ENCODE measurements around the gene UXT. TPM values are rescaled to one million over a fixed set of nuclear protein-coding genes. Genes with fewer than 3 reads are reported as not detected.

Gene UXT, protein sequence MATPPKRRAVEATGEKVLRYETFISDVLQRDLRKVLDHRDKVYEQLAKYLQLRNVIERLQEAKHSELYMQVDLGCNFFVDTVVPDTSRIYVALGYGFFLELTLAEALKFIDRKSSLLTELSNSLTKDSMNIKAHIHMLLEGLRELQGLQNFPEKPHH
- total RNA-seq = 100 to 1,000 TPM in 1 of 5 donors, 10 to 100 TPM in 3, 1 to 10 TPM in 1; 2.9 to 108 (median 70.5) TPM
- polyA plus RNA-seq = 100 to 1,000 TPM; 176 to 320 (median 203) TPM
- long read RNA-seq, donor 1, transcript UXT-201 (7 exons, 574 nt) = major isoform, 27 of 40 reads
- long read RNA-seq, donor 1, transcript UXT-202 (6 exons, 701 nt) = minor isoform, 12 of 40 reads
- long read RNA-seq, donor 1, partial matches to known transcripts = 0 of 40 reads
- long read RNA-seq, donor 1, other reads (novel, unspliced or antisense) = 0 of 40 reads
- long read RNA-seq, donor 2, transcript UXT-202 (6 exons, 701 nt) = minor isoform, 13 of 45 reads
- long read RNA-seq, donor 2, transcript UXT-201 (7 exons, 574 nt) = major isoform, 30 of 45 reads
- long read RNA-seq, donor 2, partial matches to known transcripts = 0 of 45 reads
- long read RNA-seq, donor 2, other reads (novel, unspliced or antisense) = 0 of 45 reads
- long read RNA-seq, donor 3, transcript UXT-201 (7 exons, 574 nt) = major isoform, 30 of 44 reads
- long read RNA-seq, donor 3, transcript UXT-202 (6 exons, 701 nt) = minor isoform, 11 of 44 reads
- long read RNA-seq, donor 3, partial matches to known transcripts = 0 of 44 reads
- long read RNA-seq, donor 3, other reads (novel, unspliced or antisense) = 0 of 44 reads
- long read RNA-seq, donor 4, transcript UXT-201 (7 exons, 574 nt) = major isoform, 5 of 9 reads
- long read RNA-seq, donor 4, partial matches to known transcripts = 0 of 9 reads
- long read RNA-seq, donor 4, other reads (novel, unspliced or antisense) = 0 of 9 reads
- long read RNA-seq, donor 5, transcript UXT-202 (6 exons, 701 nt) = minor isoform, 10 of 50 reads
- long read RNA-seq, donor 5, transcript UXT-201 (7 exons, 574 nt) = major isoform, 37 of 50 reads
- long read RNA-seq, donor 5, partial matches to known transcripts = 0 of 50 reads
- long read RNA-seq, donor 5, other reads (novel, unspliced or antisense) = 0 of 50 reads
- long read RNA-seq, donor 6, transcript UXT-204 (3 exons, 476 nt) = minor isoform, 6 of 102 reads
- long read RNA-seq, donor 6, transcript UXT-201 (7 exons, 574 nt) = major isoform, 53 of 102 reads
- long read RNA-seq, donor 6, transcript UXT-202 (6 exons, 701 nt) = minor isoform, 36 of 102 reads
- long read RNA-seq, donor 6, partial matches to known transcripts = 5 of 102 reads
- long read RNA-seq, donor 6, other reads (novel, unspliced or antisense) = 0 of 102 reads
- long read RNA-seq, donor 7, transcript UXT-204 (3 exons, 476 nt) = minor isoform, 5 of 65 reads
- long read RNA-seq, donor 7, transcript UXT-201 (7 exons, 574 nt) = major isoform, 47 of 65 reads
- long read RNA-seq, donor 7, transcript UXT-202 (6 exons, 701 nt) = minor isoform, 13 of 65 reads
- long read RNA-seq, donor 7, partial matches to known transcripts = 0 of 65 reads
- long read RNA-seq, donor 7, other reads (novel, unspliced or antisense) = 0 of 65 reads
- long read RNA-seq, donor 8, transcript UXT-202 (6 exons, 701 nt) = minor isoform, 18 of 75 reads
- long read RNA-seq, donor 8, transcript UXT-201 (7 exons, 574 nt) = major isoform, 52 of 75 reads
- long read RNA-seq, donor 8, partial matches to known transcripts = 0 of 75 reads
- long read RNA-seq, donor 8, other reads (novel, unspliced or antisense) = 0 of 75 reads
- long read RNA-seq, donor 9, transcript UXT-202 (6 exons, 701 nt) = minor isoform, 17 of 65 reads
- long read RNA-seq, donor 9, transcript UXT-201 (7 exons, 574 nt) = major isoform, 41 of 65 reads
- long read RNA-seq, donor 9, partial matches to known transcripts = 5 of 65 reads
- long read RNA-seq, donor 9, other reads (novel, unspliced or antisense) = 0 of 65 reads
- long read RNA-seq, donor 10, transcript UXT-202 (6 exons, 701 nt) = minor isoform, 5 of 30 reads
- long read RNA-seq, donor 10, transcript UXT-201 (7 exons, 574 nt) = major isoform, 24 of 30 reads
- long read RNA-seq, donor 10, partial matches to known transcripts = 0 of 30 reads
- long read RNA-seq, donor 10, other reads (novel, unspliced or antisense) = 0 of 30 reads

DNA sequence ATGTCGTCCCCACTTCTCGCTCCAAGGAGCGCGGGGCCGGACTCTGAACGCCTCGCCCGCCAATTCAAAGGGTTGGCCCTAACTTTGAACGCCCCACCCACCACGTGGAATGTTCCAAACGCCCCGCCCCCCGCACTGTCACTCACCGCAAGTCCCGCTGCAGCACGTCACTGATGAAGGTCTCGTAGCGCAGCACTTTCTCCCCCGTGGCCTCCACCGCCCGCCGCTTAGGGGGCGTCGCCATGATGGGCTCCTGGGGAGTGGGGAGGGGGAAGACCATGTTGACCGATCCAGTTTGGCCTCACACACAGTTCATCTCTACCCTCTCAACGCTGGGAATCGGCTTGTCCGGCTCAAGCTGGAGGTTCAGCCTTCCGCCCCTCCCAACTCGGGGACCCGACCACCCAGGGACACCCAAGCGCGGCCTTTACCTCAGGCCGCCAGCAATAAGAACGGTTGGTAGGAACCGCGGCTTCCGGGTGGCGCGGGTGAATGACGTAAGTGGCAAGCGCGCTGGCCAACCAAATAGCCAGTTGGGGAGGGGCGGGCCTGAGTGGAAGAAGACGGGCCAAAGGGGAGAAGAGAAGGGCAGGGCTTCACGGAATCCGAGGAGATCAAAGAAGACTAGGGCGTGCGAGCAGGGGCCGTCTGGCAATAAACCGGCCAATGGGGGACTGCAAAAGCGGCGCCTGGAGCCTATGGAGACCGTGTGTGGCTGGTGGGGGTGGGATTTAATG, at the start of gene UXT:
Gene UXT (minus strand): TSS at position 497 of the 737 bp plus-strand sequence. CDS start 253 bp downstream, at position 244.
- Histone ChIP-seq H3K36me3 (peaks cover 0 to 35% (median 33%) of the 10 kb centered on the region in 4 donors), H3K4me3 (peak within 1 kb of the TSS; percentile 48 to 62 (median 50)), H3K4me1 (peaks cover 0 to 8% (median 0%) of the 10 kb centered on the region in 4 donors), H3K27ac (peak within 1 kb of the TSS; percentile 82 to 97 (median 96)), H3K9me3 (no peaks in the 10 kb centered on the region), H3K27me3 (no peaks in the 10 kb centered on the region)
- TF ChIP-seq POLR2A (IDR thresholded peaks at IDR 0.05) (peak in 2 of 4 donors; percentile 8 to 69), EP300 (IDR thresholded peaks at IDR 0.05) (no peak), POLR2AphosphoS5 (IDR thresholded peaks at IDR 0.05) (peak; percentile 21 to 91 (median 90))
- TF ChIP-seq, protein P1, sequence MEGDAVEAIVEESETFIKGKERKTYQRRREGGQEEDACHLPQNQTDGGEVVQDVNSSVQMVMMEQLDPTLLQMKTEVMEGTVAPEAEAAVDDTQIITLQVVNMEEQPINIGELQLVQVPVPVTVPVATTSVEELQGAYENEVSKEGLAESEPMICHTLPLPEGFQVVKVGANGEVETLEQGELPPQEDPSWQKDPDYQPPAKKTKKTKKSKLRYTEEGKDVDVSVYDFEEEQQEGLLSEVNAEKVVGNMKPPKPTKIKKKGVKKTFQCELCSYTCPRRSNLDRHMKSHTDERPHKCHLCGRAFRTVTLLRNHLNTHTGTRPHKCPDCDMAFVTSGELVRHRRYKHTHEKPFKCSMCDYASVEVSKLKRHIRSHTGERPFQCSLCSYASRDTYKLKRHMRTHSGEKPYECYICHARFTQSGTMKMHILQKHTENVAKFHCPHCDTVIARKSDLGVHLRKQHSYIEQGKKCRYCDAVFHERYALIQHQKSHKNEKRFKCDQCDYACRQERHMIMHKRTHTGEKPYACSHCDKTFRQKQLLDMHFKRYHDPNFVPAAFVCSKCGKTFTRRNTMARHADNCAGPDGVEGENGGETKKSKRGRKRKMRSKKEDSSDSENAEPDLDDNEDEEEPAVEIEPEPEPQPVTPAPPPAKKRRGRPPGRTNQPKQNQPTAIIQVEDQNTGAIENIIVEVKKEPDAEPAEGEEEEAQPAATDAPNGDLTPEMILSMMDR (IDR thresholded peaks at IDR 0.05) = no peak
- WGBS, 5 donors = 0 to 46% (median 4%) methylated on average over 40 to 54 of the region's 54 CpGs
- DNase-seq = peak; percentile 91 to 97
- intact Hi-C loops (cut with DNase I; ENCODE audit: low total_unique reads) = no loop called here

DNA sequence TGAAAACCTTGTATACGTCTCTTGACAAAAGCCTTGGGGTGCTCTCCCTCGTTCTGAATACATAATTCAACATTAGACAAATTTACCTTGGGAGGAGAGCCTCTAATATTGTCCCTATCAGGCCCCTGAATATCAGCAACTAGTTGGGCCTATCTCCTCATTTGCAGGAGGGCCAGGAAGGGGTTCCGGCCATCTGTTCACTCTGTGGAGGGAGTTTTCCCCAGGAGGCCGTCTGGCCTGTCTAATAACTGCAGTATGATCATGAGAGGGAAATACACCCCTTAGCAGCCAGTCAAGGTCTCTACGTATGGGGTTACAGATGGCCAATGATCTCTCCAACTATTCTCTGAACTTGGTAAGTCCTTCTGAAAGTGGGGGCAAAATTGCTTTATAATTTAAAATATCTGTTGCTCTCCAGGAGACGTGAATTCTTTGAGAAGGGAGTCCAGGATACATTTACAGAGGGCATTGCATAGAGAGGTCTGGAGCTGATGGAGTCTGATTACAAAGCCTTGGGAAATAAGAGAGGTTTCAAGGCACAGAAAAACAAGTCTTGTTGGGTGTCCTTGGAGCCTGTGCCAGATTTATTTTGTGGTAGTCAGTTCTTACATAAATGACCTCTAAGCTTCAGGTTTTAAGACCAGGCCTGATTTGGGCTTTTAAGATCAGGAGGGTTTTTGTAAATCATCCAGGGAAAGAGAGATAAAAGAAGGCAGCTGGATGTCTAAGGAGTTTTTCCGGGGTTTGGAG, 48.2 kb upstream of the UXT start:
- no peaks in the 10 kb centered on the region for H3K27me3 ChIP-seq
- no peaks in the 10 kb centered on the region for H3K9me3 ChIP-seq
- no peaks in the 10 kb centered on the region for H3K4me1 ChIP-seq
- no peak overlapping the region for H3K27ac ChIP-seq
- peak in 1 of 2 donors; percentile 13 for DNase-seq
- no peak for TF ChIP-seq EP300 (IDR thresholded peaks at IDR 0.05)
- no peak for TF ChIP-seq POLR2AphosphoS5 (IDR thresholded peaks at IDR 0.05)
- TF ChIP-seq, protein P1 (IDR thresholded peaks at IDR 0.05) = no peak
- no peak for TF ChIP-seq POLR2A (IDR thresholded peaks at IDR 0.05)
- H3K4me3 ChIP-seq = no peak overlapping the region
- H3K36me3 ChIP-seq = no peaks in the 10 kb centered on the region
- 39 to 65% (median 57%) methylated on average over 7 of the region's 7 CpGs for WGBS, 5 donors
- intact Hi-C loops (cut with DNase I; ENCODE audit: low total_unique reads) = no loop called here

DNA sequence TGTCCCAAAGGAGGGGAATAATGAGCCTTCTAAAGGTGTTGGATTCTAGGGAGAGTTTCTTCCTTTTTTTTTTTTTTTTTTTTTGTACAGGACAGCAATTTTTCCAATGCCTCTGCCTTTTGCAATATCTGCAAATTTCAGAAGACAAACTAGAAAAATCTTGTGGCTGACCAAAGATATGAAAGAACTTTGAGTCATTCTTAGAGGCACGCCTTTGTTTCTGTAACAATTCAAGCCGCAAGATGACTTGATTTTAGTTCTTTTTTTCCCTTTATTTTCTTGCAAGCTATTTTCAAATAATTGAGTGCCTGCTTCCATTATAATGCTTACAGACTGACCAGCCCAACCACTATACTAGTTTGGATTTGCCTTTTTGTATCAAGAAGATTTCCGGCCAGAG, 47.6 kb upstream of the UXT start:
- DNase-seq = no peak
- intact Hi-C loops (cut with DNase I; ENCODE audit: low total_unique reads) = no loop called here
- Histone ChIP-seq H3K4me3 (no peak overlapping the region), H3K27me3 (no peaks in the 10 kb centered on the region), H3K4me1 (no peaks in the 10 kb centered on the region), H3K9me3 (no peaks in the 10 kb centered on the region), H3K36me3 (no peaks in the 10 kb centered on the region), H3K27ac (no peak overlapping the region)
- 64 to 84% (median 69%) methylated on average over 3 of the region's 3 CpGs for WGBS, 5 donors
- TF ChIP-seq, protein P1 (IDR thresholded peaks at IDR 0.05) = no peak
- TF ChIP-seq POLR2A (IDR thresholded peaks at IDR 0.05) (no peak), POLR2AphosphoS5 (IDR thresholded peaks at IDR 0.05) (no peak), EP300 (IDR thresholded peaks at IDR 0.05) (no peak)
